B cell (primary cell): ENCODE results near the gene BAZ2A. TPM values are rescaled to one million over a fixed set of nuclear protein-coding genes. Genes with fewer than 3 reads are reported as not detected.
A peak's percentile ranks its signal among the peaks of the same experiment; 100 is the strongest.

Experiments
- ATAC-seq: fragments of 200-7000 bp; cut with Tn5 transposase; one replicate; pipeline ENCODE4 v1.10.0; 2021; ENCODE audit warnings: low read depth, mild to moderate bottlenecking, moderate number of reproducible peaks, moderate library complexity
- CTCF ChIA-PET: fragments of 350-600 bp; sonication (Branson Sonifier 250); formaldehyde crosslinking; loops from one replicate; lab custom pipeline; 2021; ENCODE audit warnings: antibody characterized with exemption, inconsistent platforms; lab: Charles Lee
- POLR2A ChIA-PET: fragments of 350-600 bp; sonication (Branson Sonifier 250); formaldehyde crosslinking; loops from one replicate; lab custom pipeline; 2021; ENCODE audit warnings: antibody characterized with exemption; lab: Charles Lee
- DNase-seq: peaks from one replicate; pipeline ENCODE4 v3.0.0; 2013
- H2AFZ ChIP-seq: 2 replicates; pipeline ENCODE4 v1.6.1; 2012; ENCODE audit warnings: mild to moderate bottlenecking, low read depth, low read length; ENCODE audit not compliant: insufficient read depth, poor library complexity, severe bottlenecking
- H3K27ac ChIP-seq, 2 donors: 1 replicate in 1 of 2; 2 replicates in 1 of 2; pipeline ENCODE4 v1.5.1; 2012 to 2013; ENCODE audit warnings: low read length in 2 of 2, mild to moderate bottlenecking in 2 of 2, moderate library complexity in 1 of 2
- H3K27me3 ChIP-seq, 4 experiments: fragments of 200-600 bp in 1 of 4; sonication (generic) in 1 of 4; replicated peaks in 1 of 4; 1 replicate in 2 of 4; 2 replicates in 2 of 4; pipeline versions ENCODE4 v1.6.1 to v1.7.0; 2013 to 2016; ENCODE audit warnings: low read length in 3 of 4, mild to moderate bottlenecking in 2 of 4, mixed read lengths in 1 of 4, moderate library complexity in 1 of 4; ENCODE audit not compliant: insufficient read depth in 4 of 4, control insufficient read depth in 3 of 4; ENCODE audit errors: control extremely low read depth in 1 of 4
- H3K36me3 ChIP-seq, 2 experiments: replicated peaks in 1 of 2; 1 replicate in 1 of 2; 2 replicates in 1 of 2; pipeline versions ENCODE4 v1.6.1 to v1.7.1; 2013; ENCODE audit warnings: low read length in 1 of 2; ENCODE audit not compliant: insufficient read depth in 2 of 2, control insufficient read depth in 1 of 2; ENCODE audit errors: control extremely low read depth in 1 of 2, extremely low read depth in 1 of 2
- H3K4me1 ChIP-seq, 2 donors: fragments of 200-600 bp in 1 of 2; sonication (generic) in 1 of 2; 1 replicate in 1 of 2; 2 replicates in 1 of 2; pipeline versions ENCODE4 v1.5.1 to v1.6.1; 2013 to 2017; ENCODE audit warnings: low read length in 2 of 2; ENCODE audit not compliant: control insufficient read depth in 2 of 2, insufficient read depth in 2 of 2
- H3K4me2 ChIP-seq: replicated peaks from 2 replicates; pipeline ENCODE3; 2012; ENCODE audit warnings: mild to moderate bottlenecking, low read depth, low read length; ENCODE audit not compliant: poor library complexity, severe bottlenecking
- H3K4me3 ChIP-seq, 5 experiments: fragments of 200-600 bp in 1 of 5; sonication (generic) in 1 of 5; 1 replicate in 3 of 5; 2 replicates in 2 of 5; pipeline versions ENCODE4 v1.5.1 to v1.7.0; 2011 to 2016; ENCODE audit warnings: low read length in 4 of 5, mild to moderate bottlenecking in 4 of 5, low read depth in 2 of 5, control low read depth in 1 of 5, moderate library complexity in 1 of 5; ENCODE audit not compliant: insufficient read depth in 1 of 5; ENCODE audit errors: control extremely low read depth in 1 of 5, extremely low read depth in 1 of 5
- H3K79me2 ChIP-seq: fragments of 200-600 bp; sonication (generic); one replicate; pipeline ENCODE4 v1.6.0; 2016; ENCODE audit warnings: low read length; ENCODE audit not compliant: control insufficient read depth, insufficient read depth
- H3K9ac ChIP-seq: fragments of 200-600 bp; sonication (generic); 2 replicates; pipeline ENCODE4 v1.6.1; 2017; ENCODE audit warnings: mild to moderate bottlenecking, low read length, moderate library complexity
- H3K9me3 ChIP-seq, 3 donors: one replicate each; pipeline versions ENCODE4 v1.6.1 to v1.7.1; 2013; ENCODE audit warnings: low read length in 2 of 3; ENCODE audit not compliant: control insufficient read depth in 2 of 3, insufficient read depth in 1 of 3; ENCODE audit errors: control extremely low read depth in 1 of 3
- H4K20me1 ChIP-seq: 2 replicates; pipeline ENCODE4 v1.6.0; 2012; ENCODE audit warnings: mild to moderate bottlenecking, low read length; ENCODE audit not compliant: insufficient read depth, control insufficient read depth, poor library complexity, severe bottlenecking
- H3K27ac Mint-ChIP-seq: one replicate; pipeline ENCODE4 v1.8.0; 2021; ENCODE audit warnings: mixed read lengths
- H3K27me3 Mint-ChIP-seq: one replicate; pipeline ENCODE4 v1.8.0; 2021; ENCODE audit warnings: mixed read lengths
- H3K4me1 Mint-ChIP-seq: one replicate; pipeline ENCODE4 v1.8.0; 2021; ENCODE audit warnings: mixed read lengths
- H3K4me3 Mint-ChIP-seq: one replicate; pipeline ENCODE4 v1.8.0; 2021; ENCODE audit warnings: mixed read lengths
- H3K9me3 Mint-ChIP-seq: one replicate; pipeline ENCODE4 v1.8.0; 2022; ENCODE audit warnings: mixed read lengths; ENCODE audit not compliant: insufficient read depth
- CTCF ChIP-seq: fragments of 200-600 bp; IDR thresholded peaks from one replicate; pipeline ENCODE4 v1.8.0; 2022; ENCODE audit warnings: antibody characterized with exemption, mild to moderate bottlenecking
- EZH2 ChIP-seq: IDR thresholded peaks from 2 replicates; pipeline ENCODE4 v1.6.1; 2012; ENCODE audit warnings: borderline replicate concordance, low read depth, mild to moderate bottlenecking, moderate library complexity, low read length; ENCODE audit not compliant: insufficient read depth, poor library complexity, severe bottlenecking
- WGBS: methylation state at CpG from one replicate; pipeline ENCODE4 v1.1.5; 2013; ENCODE audit warnings: missing lambda C conversion rate; ENCODE audit not compliant: insufficient coverage; 5-methylcytosine and 5-hydroxymethylcytosine counted together
- intact Hi-C: fragments of 100-400 bp; cut with micrococcal nuclease; formaldehyde crosslinking; loops from one replicate; pipeline ENCODE4 v1.10.0; 2022
- polyA plus RNA-seq: library from polyadenylated mRNA; depleted of rRNA; stranded (reverse); fragments of >200 nt; gene quantifications from 2 replicates; pipeline ENCODE4 v1.2.3, GENCODE V29; 2012
- total RNA-seq, 2 donors: library from RNA; stranded (reverse); fragments of 120-200 nt in 1 of 2; gene quantifications; 1 replicate in 1 of 2; 2 replicates in 1 of 2; pipeline versions ENCODE4 v1.2.3 to v1.2.4, GENCODE V29; 2013 to 2022

BAZ2A gene
- total and polyA plus RNA-seq, 2 donors (not counting 1 experiment from before 2014, with no cell fraction given), result 95.7 to 280 TPM

- Histone ChIP-seq H3K79me2 (peaks cover 48% of the 10 kb centered on the region), H3K4me3 (peak overlapping the region in 4 of 5 experiments; percentile 57 to 81 (median 73)), H2AFZ (peak overlapping the region; percentile 76), H3K9ac (peak overlapping the region; percentile 78), H4K20me1 (peaks cover 10% of the 10 kb centered on the region), H3K4me2 (peak overlapping the region; percentile 91), H3K36me3 (peaks cover 0 to 11% of the 10 kb centered on the region in 2 experiments), H3K27ac (peak overlapping the region; percentile 63 to 83), H3K9me3 (no peaks in the 10 kb centered on the region), H3K27me3 (no peaks in the 10 kb centered on the region), H3K4me1 (peaks cover 60 to 71% of the 10 kb centered on the region in 2 donors)
- peaks cover 83% of the 10 kb centered on the region for H3K4me1 Mint-ChIP-seq
- peak overlapping the region; percentile 92 for H3K27ac Mint-ChIP-seq
- ATAC-seq (no peak), DNase-seq (no peak)
- no peak for TF ChIP-seq CTCF
- no peak for TF ChIP-seq EZH2
- POLR2A ChIA-PET, result interaction anchor here (0.6 to 5.1 kb wide), 5 partner anchors 9 to 516 kb away, joined by 3 to 18 read pairs (median 5); partner anchors contain the start of genes ATP5F1B, PTGES3 and ZC3H10
- no peaks in the 10 kb centered on the region for H3K27me3 Mint-ChIP-seq
- 80% methylated on average over 7 of the region's 12 CpGs for WGBS
- intact Hi-C loops, result loop anchor here (5.0 to 10.0 kb wide), 5 partner anchors 111 to 891 kb away; partner anchors contain the start of genes APOF, DDIT3, MBD6 and NAB2
- H3K9me3 Mint-ChIP-seq, result no peaks in the 10 kb centered on the region
- CTCF ChIA-PET, result interaction anchor here (1.1 to 4.4 kb wide), 4 partner anchors 13 to 119 kb away, joined by 5 to 48 read pairs (median 20); partner anchors contain the start of genes ATP5F1B and NACA
- H3K4me3 Mint-ChIP-seq, result peak overlapping the region; percentile 89
Observed at GRCh38 chr12:56633468-56634241, 3.5 kb upstream of the BAZ2A start.
